Mononuclear cell (primary cell): Measurements from ENCODE around the gene CHCHD1. TPM values are rescaled to one million over a fixed set of nuclear protein-coding genes. Genes with fewer than 3 reads are reported as not detected.
"Not testable (repeated sequence)": the region's sequence is repeated elsewhere in the genome, so short reads cannot be mapped to it uniquely, and the experiment has no call there.

Experiments
- H3K27me3 ChIP-seq: 2 replicates; pipeline ENCODE4 v1.6.0; 2011; ENCODE audit warnings: low read length, control low read depth; ENCODE audit not compliant: insufficient read depth
- H3K4me1 ChIP-seq: 2 replicates; pipeline ENCODE4 v1.5.1; 2011; ENCODE audit warnings: mild to moderate bottlenecking, low read length, control low read depth; ENCODE audit not compliant: insufficient read depth
- H3K4me3 ChIP-seq: 2 replicates; pipeline ENCODE4 v1.5.1; 2011; ENCODE audit warnings: mild to moderate bottlenecking, low read length, moderate library complexity
- H3K9me3 ChIP-seq: 2 replicates; pipeline ENCODE4 v1.5.1; 2011; ENCODE audit warnings: low read depth, mild to moderate bottlenecking, control low read depth, low read length
- total RNA-seq: library from RNA; depleted of rRNA; stranded (reverse); fragments of >200 nt; gene quantifications from one replicate; pipeline ENCODE4 v1.2.3, GENCODE V29; 2012

The CHCHD1 gene
- total RNA-seq: 4.7 TPM

DNA sequence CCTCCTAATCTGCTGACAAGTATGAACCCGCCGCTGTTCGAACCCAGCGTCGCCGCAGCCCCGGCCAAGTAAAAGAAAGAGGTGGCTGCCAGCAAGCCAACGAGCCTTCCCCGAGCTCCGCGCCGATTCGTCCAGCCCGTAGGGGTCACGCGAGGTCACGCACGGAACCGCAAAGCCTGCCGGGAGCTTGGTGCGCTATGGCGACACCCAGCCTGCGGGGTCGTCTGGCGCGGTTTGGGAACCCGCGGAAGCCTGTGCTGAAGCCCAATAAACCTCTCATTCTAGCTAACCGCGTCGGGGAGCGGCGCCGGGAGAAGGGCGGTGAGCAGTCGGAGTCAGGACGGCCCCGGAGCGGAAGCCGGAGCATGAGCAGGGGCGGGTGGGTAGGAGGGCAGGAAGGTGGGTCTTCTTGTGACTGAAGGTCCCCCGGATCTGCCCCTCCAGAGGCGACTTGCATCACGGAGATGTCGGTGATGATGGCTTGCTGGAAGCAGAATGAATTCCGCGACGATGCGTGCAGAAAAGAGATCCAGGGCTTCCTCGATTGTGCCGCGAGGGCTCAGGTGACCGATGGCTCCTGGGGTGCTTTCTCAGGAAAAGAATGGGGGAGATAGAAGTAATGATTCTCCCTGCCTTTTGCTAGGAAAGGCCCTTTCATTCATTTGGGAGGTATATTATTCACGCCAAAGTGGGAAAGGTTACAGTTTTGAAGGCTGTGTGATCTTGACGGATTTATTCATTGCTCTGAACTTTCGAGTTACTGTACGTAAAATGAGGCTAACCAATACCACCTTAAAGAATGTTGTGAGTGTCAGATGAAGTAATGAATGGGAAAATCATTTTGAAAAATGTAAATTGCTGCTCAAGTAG is at the start of gene CHCHD1:
TSS of gene CHCHD1 (plus strand) at position 170 of the 870 bp plus-strand sequence. CDS start at position 198, 28 bp downstream.
- H3K27me3 ChIP-seq: no peaks in the 10 kb centered on the region
- H3K4me3 ChIP-seq: peak within 1 kb of the TSS; percentile 78
- no peaks in the 10 kb centered on the region for H3K9me3 ChIP-seq
- peaks cover 59% of the 10 kb centered on the region for H3K4me1 ChIP-seq

DNA sequence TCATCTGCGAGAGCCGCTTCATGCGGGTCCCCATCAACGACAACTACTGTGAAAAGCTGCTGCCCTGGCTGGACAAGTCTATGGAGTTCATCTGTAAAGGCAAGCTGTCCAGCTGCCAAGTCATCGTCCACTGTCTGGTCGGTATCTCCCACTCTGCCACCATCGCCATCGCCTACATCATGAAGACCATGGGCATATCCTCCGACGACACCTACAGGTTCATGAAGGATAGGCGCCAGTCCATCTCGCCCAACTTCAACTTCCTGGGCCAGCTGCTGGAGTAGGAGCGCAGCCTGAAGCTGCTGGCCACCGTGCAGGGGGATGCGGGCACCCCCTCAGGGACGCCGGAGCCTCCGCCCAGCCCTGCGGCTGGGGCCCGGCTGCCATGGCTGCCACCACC is 49.4 kb upstream of the CHCHD1 start:
- Histone ChIP-seq H3K27me3 (no peaks in the 10 kb centered on the region), H3K4me1 (peaks cover 17% of the 10 kb centered on the region), H3K9me3 (no peaks in the 10 kb centered on the region), H3K4me3 (no peak overlapping the region)

DNA sequence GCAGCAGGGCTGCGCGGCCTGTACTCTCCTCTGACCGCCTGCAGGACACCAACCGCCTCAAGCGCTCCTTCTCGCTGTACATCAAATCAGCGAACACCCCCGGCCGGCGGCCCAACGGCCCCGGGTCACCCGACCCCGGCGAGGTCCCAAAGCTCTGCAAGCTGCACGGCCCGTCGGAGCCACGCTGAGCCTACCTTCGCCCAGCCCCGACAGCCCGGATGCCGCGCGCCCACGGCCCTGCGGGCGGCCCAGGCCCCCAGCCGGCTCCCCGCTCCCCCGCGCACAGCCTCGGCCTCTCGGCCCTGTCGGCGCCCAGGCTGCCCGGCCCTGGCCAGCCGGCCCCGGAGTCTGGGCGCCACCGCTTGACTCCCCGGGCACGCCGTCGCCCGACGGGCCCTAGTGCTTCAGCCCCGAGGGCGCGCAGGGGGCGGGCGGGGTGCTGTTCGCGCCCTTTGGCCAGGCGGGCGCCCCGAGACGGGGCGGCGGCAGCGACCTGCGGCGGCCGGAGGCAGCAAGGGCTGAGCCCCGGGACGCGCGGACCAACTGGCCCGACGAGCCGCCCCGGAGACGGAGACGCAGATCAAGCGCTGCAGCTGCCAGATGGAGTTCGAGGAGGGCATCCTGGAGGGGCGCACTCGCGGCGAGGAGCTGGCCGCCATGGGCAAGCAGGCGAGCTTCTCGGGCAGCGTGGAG is 48.8 kb upstream of the CHCHD1 start:
- Histone ChIP-seq H3K27me3 (no peaks in the 10 kb centered on the region), H3K4me3 (no peak overlapping the region), H3K9me3 (no peaks in the 10 kb centered on the region)

DNA sequence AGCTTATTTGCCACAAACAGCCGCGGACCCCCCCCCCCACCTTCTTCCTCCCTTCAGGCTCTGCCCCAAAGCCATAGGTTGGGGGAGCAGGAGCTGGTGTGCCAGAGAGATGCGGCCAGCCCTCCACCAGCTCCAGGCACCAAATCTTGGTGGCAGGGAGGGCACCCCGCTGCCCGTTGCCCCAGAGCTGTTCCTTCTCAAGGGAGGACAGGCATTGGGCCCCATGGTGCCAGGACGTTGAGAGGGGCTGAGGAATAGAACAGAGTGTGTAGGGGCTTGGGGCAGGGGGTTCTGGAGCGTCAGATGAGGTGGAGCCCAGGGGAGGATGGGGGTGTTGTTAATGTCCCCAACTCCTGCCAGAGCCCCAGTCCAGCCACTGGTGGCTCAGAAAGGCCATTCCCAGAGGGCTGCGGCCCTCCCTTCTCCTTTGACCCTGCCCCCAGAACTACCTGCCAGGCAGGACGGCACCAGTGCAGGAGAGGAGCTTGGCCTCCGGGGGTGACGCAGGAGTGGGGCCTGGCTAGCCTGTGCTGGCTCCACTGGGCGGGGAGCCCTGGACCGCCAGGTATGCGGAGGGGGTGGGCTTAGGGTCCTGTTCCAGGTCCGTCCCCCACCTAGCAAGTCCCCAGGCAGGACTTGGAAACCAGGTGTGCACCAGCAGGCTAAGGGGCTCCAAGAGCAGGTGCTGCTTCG is 47.7 kb upstream of the CHCHD1 start:
- Histone ChIP-seq H3K27me3 (no peaks in the 10 kb centered on the region), H3K4me1 (peaks cover 17% of the 10 kb centered on the region), H3K9me3 (no peaks in the 10 kb centered on the region), H3K4me3 (no peak overlapping the region)

More for the DNA sequence above, 48.8 kb upstream of the CHCHD1 start:
- H3K4me1 ChIP-seq: peaks cover 17% of the 10 kb centered on the region

DNA sequence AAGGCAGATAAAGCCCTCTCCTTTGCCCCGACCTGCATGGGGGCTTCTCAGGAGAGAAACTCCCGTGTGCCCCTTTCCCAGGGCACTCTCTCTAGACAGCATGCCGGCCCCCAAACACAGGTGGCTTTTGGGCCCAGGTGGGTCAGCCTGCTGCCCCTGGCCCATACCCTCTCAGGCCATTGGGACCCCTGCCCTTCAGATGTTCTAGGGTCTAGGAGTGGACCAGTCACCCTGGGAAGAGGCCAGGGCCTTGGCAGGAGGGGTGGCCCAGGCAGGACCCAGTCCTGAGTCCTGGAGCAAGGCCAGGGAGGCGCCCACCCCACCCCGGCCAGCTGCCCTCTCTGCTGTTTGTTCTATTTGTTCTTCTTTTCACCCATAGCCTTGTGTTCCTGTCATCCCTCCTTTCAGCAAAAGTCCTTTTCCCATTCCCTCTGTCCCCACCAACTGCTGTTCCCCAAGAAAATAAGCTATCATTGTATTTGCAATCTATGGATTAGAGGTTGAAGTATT is 47.0 kb upstream of the CHCHD1 start:
- no peaks in the 10 kb centered on the region for H3K9me3 ChIP-seq
- no peak overlapping the region for H3K4me3 ChIP-seq
- no peaks in the 10 kb centered on the region for H3K27me3 ChIP-seq
- peaks cover 11% of the 10 kb centered on the region for H3K4me1 ChIP-seq

DNA sequence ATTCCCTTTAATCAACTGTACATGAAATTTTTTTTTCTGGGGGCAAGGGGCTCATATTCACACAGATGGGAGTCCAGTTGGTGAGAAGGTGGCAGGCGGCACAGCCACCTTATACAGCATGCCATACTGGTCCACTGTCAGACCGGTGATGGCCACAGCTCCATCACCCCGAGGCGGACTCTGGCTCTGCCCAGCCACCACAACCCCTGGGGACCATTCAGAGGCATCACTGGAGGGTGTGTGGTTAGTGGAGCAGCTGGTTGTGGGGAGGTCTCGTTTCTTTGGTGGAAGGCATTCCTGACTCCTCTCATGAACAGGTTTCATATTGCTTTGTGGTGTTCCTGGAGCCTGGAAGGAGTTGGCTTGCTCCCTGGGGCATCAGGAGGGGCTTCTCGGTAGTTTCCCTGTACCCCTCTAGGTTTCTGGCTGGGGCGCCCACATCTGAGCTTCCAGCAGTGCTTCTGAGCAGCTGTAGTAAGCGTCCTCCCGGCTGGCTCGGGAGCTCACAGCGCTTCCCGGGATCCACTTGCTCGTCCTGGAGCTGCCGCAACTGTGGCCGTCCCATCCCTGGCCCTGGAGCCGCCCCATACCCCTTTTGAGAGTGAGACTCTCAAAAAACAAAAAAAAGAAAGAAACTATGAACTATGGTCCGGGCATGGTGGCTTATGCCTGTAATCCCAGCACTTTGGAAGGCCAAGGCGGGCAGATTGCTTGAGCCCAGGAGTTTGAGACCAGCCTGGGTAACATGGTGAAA is 41.2 kb upstream of the CHCHD1 start:
- peaks cover 21% of the 10 kb centered on the region for H3K4me1 ChIP-seq
- H3K27me3 ChIP-seq, H3K9me3 ChIP-seq, H3K4me3 ChIP-seq: not testable (repeated sequence)

DNA sequence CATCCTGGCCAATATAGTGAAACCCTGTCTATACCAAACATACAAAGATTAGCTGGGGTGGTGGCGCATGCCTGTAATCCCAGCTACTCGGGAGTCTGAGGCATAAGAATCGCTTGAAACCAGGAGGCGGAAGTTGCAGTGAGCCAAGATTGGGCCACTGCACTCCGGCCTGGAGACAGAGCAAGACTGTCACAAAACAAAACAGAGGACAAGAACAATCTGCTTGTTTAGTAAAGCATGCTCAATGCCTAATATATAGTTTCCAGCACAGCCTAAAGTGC is 39.5 kb upstream of the CHCHD1 start:
- Histone ChIP-seq H3K27me3 (no peaks in the 10 kb centered on the region), H3K9me3 (no peaks in the 10 kb centered on the region), H3K4me3 (no peak overlapping the region), H3K4me1 (peaks cover 31% of the 10 kb centered on the region)

DNA sequence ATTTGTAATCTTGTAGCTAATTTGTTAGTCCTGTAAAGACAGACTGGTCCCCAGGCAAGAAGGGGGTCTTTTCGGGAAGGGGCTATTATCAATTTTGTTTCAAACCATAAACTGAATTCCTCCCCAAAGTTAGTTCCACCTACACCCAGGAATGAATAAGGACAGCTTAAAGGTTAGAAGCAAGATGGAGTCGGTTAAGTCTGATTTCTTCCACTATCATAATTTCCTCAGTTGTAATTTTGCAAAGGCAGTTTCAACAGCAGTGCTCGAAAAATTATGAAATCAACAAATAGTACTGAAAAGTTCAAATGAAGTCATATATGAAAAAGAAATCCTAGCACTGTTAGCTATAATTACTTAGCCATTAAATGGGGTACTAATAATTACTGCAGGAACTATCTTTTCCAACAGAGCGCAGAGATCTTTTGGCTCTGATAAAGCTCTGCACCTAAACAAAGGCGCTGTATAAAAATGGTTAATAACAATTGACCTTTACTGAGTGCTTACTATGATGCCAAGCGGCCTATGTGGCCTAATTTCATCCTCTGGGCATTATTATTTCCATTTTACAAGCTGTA is 38.4 kb upstream of the CHCHD1 start:
- Histone ChIP-seq H3K4me1 (peaks cover 31% of the 10 kb centered on the region), H3K27me3 (no peaks in the 10 kb centered on the region), H3K9me3 (no peaks in the 10 kb centered on the region), H3K4me3 (peak overlapping the region; percentile 98)

DNA sequence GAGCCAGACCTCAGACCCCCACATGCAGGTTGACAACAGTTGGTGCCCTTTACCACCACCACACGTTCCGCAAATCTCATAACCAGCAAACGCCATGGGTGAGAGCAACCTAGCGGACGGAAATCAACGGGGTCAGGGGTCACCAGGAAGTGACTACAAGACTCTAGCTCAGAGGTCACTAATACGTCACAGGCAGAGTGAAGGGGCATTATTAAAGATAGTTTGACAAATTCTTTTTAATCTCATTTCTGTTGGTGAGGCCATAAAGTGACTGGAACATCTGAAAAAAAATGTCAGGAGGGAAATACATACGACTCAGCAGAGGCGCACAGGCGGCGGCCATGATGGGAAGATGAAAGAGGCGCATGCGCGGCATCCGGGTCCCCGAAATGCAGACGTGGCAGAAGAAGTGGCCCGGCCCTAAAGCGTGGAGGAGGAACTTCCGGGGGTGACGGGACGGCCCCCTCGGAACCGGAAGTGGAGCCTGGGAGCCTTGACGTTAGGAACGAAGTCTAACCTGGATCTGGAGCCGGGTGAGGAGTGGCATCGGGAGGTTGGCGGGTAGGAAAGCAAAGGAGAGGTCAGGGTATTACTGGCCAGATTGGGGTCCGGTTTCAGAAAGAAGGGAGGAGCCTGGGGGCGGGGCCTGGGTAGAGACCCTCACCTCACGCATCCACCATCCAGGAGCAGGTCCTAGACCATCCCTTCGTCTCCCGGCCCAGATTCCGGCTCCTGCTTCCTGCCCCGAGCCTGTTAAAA is 37.8 kb upstream of the CHCHD1 start, which contains the start of gene SEC24C:
TSS of gene SEC24C (plus strand) at position 468 of the 759 bp plus-strand sequence. CDS start 2,461 bp downstream, outside the sequence.
- H3K9me3 ChIP-seq: no peaks in the 10 kb centered on the region
- H3K4me1 ChIP-seq: peaks cover 36% of the 10 kb centered on the region
- H3K4me3 ChIP-seq: peak within 1 kb of the TSS; percentile 98
- H3K27me3 ChIP-seq: no peaks in the 10 kb centered on the region

DNA sequence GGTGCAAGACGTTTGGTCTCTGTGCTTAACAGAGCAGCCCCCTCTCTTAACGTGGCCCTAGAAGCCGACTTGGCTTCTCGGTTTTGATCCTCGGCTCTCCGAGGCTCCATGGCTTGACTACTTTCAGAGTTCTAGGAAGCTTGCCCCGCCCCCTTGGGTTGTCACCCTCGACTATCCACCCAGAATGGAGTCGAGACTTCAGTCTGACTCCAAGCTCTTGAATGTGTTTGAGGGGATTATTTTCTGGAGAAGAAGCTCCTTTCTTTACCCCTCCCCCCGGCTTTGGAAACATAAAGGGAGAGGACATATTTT is 37.2 kb upstream of the CHCHD1 start:
- peak overlapping the region; percentile 98 for H3K4me3 ChIP-seq
- no peaks in the 10 kb centered on the region for H3K9me3 ChIP-seq
- H3K27me3 ChIP-seq: no peaks in the 10 kb centered on the region
- peaks cover 39% of the 10 kb centered on the region for H3K4me1 ChIP-seq

DNA sequence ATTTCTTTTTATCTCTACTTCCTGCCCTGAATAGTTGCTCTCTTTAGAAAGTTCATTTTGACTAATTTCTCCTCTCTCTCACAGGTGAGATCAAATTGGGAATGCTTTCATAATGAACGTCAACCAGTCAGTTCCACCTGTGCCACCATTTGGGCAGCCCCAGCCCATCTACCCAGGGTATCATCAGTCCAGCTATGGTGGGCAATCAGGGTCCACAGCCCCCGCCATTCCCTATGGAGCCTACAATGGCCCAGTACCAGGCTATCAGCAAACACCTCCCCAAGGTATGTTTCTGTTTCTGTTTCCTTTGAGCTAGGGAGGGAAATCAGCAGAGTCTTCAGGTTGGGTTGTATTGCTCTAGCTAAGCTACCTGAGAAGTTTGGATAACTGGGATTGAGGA is 35.1 kb upstream of the CHCHD1 start:
- H3K4me3 ChIP-seq: no peak overlapping the region
- H3K4me1 ChIP-seq: peaks cover 41% of the 10 kb centered on the region
- no peaks in the 10 kb centered on the region for H3K9me3 ChIP-seq
- H3K27me3 ChIP-seq: no peaks in the 10 kb centered on the region

DNA sequence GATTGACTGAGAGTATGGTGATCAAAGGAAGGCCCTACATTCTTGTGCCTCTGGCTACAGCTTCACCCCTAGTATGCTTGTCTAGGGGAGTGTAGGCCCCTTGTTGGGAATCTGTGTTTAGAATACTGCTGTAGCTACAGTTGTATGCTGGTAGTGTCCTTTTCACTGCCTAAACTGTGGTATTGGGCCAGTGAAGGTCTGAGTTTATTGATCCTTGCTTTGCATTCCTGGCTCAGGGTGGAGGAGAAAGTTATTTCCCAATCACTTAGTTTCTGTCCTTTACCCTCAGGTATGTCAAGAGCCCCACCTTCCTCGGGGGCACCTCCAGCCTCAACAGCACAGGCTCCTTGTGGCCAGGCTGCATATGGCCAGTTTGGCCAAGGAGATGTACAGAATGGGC is 31.0 kb upstream of the CHCHD1 start:
- Histone ChIP-seq H3K27me3 (no peaks in the 10 kb centered on the region), H3K4me1 (peaks cover 19% of the 10 kb centered on the region), H3K9me3 (no peaks in the 10 kb centered on the region), H3K4me3 (no peak overlapping the region)

DNA sequence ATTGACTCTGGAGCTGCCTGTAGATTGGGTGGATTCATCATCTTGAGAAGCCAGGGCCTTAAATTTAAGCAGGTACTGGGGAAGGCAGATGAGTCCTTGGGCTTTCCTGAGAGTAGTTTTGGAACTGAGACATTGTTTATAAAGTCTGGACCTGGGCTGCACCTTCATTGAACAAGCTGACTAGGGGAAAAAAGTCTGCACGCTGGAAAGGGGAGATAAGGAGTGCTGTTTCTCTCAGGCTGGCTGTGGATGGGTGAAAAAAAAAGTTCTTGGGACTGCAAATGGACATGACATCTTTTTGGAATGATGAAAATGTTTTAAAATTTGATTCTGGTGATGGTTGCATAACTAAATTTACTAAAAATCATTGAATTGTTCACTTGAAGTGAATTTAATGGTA is 25.7 kb upstream of the CHCHD1 start:
- Histone ChIP-seq H3K4me1 (peaks cover 15% of the 10 kb centered on the region), H3K4me3 (no peak overlapping the region), H3K9me3 (no peaks in the 10 kb centered on the region), H3K27me3 (no peaks in the 10 kb centered on the region)
